Measurements from ENCODE around the gene OGFOD2. TPM values are rescaled to one million over a fixed set of nuclear protein-coding genes. Genes with fewer than 3 reads are reported as not detected.
A peak's percentile ranks its signal among the peaks of the same experiment; 100 is the strongest.

Gene OGFOD2
- total RNA-seq, 1 experiment from 2014 or later: 8.5 TPM

DNA sequence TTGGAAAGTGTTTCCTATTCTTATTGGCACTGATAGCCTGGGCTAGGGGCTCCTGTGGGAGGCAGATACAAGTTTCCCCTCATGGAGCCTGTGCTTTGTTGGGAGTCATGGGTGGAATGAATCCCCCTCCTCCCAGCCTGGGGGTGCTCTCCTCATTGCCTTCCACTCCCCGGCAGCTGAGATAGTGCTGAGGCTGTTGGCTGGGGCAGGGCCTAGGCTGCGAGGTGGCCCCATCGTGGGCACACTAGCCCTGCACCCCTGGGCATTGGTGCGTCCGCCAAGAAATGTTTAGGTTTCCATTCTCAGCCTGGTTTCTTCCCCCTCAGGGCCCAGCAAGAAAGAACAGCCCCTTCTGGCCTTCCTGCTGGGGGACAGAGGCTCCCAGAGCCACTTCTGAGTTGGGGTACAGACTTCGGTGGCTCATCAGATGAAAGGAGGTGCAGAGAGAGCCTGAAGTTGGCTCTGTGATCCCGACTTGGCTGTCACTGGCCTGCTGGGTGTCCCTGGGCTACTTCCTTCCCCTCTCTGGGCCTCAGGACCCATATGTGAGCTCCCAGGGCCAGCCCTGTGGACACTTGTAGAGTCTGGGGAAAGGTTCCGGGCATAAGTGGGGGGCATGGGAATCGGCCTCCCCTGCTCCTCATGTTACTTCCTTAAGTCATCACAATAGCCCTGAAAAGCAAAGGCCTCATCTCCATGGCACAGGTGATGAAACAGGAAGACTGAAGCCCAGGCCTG, 2.8 kb downstream of the OGFOD2 start:
- H3K4me3 ChIP-seq (ENCODE audit: low read length): no peak overlapping the region
- H3K9ac ChIP-seq (ENCODE audit: low read length): no peak overlapping the region
- H4K20me1 ChIP-seq (ENCODE audit: insufficient read depth, low read depth, low read length): peaks cover 13% of the 10 kb centered on the region
- no peaks in the 10 kb centered on the region for H3K27me3 ChIP-seq (ENCODE audit: low read length)
- no peaks in the 10 kb centered on the region for H3K9me2 ChIP-seq (replicated peaks; ENCODE audit: insufficient read depth, low read length)
- H2AFZ ChIP-seq (ENCODE audit: low read length): no peak overlapping the region
- H3K9me3 ChIP-seq (ENCODE audit: low read length): no peaks in the 10 kb centered on the region
- peaks cover 39% of the 10 kb centered on the region for H3K79me2 ChIP-seq (ENCODE audit: low read length)
- H3K27ac ChIP-seq (ENCODE audit: low read length): no peak overlapping the region
- H3K4me2 ChIP-seq (ENCODE audit: low read depth, low read length, poor library complexity, severe bottlenecking): no peak overlapping the region
- peaks cover 11% of the 10 kb centered on the region; the same call in 1 of the 2 replicates for H3K36me3 ChIP-seq (ENCODE audit: insufficient read depth, low read length)
- DNase-seq: no peak
- peaks cover 48% of the 10 kb centered on the region for H3K4me1 ChIP-seq (ENCODE audit: low read length)

DNA sequence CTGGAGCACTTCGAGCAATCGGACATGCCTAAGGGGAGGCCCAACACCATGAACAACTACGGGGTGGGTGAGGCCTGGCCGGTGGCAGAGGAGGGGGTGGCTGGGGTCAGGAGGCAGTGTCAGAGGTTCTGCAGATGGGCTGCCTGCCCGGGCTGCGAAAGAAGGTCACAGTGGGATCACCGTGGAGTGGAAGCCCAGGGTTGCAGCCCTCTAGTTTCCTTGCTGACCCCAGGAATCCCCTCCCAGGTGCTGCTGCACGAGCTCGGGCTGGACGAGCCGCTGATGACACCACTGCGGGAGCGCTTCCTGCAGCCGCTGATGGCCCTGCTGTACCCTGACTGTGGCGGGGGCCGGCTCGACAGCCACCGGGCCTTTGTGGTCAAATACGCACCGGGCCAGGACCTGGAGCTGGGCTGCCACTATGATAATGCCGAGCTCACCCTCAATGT, 3.5 kb downstream of the OGFOD2 start:
- no peak overlapping the region for H2AFZ ChIP-seq (ENCODE audit: low read length)
- peaks cover 19% of the 10 kb centered on the region for H4K20me1 ChIP-seq (ENCODE audit: insufficient read depth, low read depth, low read length)
- no peak for DNase-seq
- H3K9me2 ChIP-seq (replicated peaks; ENCODE audit: insufficient read depth, low read length): no peaks in the 10 kb centered on the region
- H3K27me3 ChIP-seq (ENCODE audit: low read length): no peaks in the 10 kb centered on the region
- H3K27ac ChIP-seq (ENCODE audit: low read length): no peak overlapping the region
- H3K4me2 ChIP-seq (ENCODE audit: low read depth, low read length, poor library complexity, severe bottlenecking): no peak overlapping the region
- H3K9me3 ChIP-seq (ENCODE audit: low read length): no peaks in the 10 kb centered on the region
- H3K36me3 ChIP-seq (ENCODE audit: insufficient read depth, low read length): peaks cover 13% of the 10 kb centered on the region; the same call in 1 of the 2 replicates
- H3K4me3 ChIP-seq (ENCODE audit: low read length): no peak overlapping the region
- H3K79me2 ChIP-seq (ENCODE audit: low read length): peaks cover 39% of the 10 kb centered on the region
- H3K4me1 ChIP-seq (ENCODE audit: low read length): peaks cover 48% of the 10 kb centered on the region
- H3K9ac ChIP-seq (ENCODE audit: low read length): no peak overlapping the region

GRCh38 chr12:122979001-122979907, 4.2 kb downstream of the OGFOD2 start:
- Histone ChIP-seq H3K9me2 (replicated peaks; ENCODE audit: insufficient read depth, low read length) (no peaks in the 10 kb centered on the region), H3K4me1 (ENCODE audit: low read length) (peaks cover 45% of the 10 kb centered on the region), H3K36me3 (ENCODE audit: insufficient read depth, low read length) (peaks cover 13% of the 10 kb centered on the region; the same call in 1 of the 2 replicates), H4K20me1 (ENCODE audit: insufficient read depth, low read depth, low read length) (peaks cover 19% of the 10 kb centered on the region), H3K4me2 (ENCODE audit: low read depth, low read length, poor library complexity, severe bottlenecking) (peak overlapping the region; percentile 80), H3K9me3 (ENCODE audit: low read length) (no peaks in the 10 kb centered on the region), H3K27ac (ENCODE audit: low read length) (peak overlapping the region; percentile 60), H3K4me3 (ENCODE audit: low read length) (peak overlapping the region; percentile 70), H3K79me2 (ENCODE audit: low read length) (peaks cover 39% of the 10 kb centered on the region), H2AFZ (ENCODE audit: low read length) (no peak overlapping the region), H3K27me3 (ENCODE audit: low read length) (no peaks in the 10 kb centered on the region), H3K9ac (ENCODE audit: low read length) (peak overlapping the region; percentile 78)
- DNase-seq: no peak

GRCh38 chr12:122979908-122980182, 4.8 kb downstream of the OGFOD2 start:
- Histone ChIP-seq H3K79me2 (ENCODE audit: low read length) (peaks cover 39% of the 10 kb centered on the region), H3K9me2 (replicated peaks; ENCODE audit: insufficient read depth, low read length) (no peaks in the 10 kb centered on the region), H3K9me3 (ENCODE audit: low read length) (no peaks in the 10 kb centered on the region), H2AFZ (ENCODE audit: low read length) (no peak overlapping the region; the same call in 1 of the 2 replicates), H4K20me1 (ENCODE audit: insufficient read depth, low read depth, low read length) (peaks cover 22% of the 10 kb centered on the region), H3K4me2 (ENCODE audit: low read depth, low read length, poor library complexity, severe bottlenecking) (peak overlapping the region; percentile 80), H3K36me3 (ENCODE audit: insufficient read depth, low read length) (peaks cover 13% of the 10 kb centered on the region; the same call in 1 of the 2 replicates), H3K4me1 (ENCODE audit: low read length) (peaks cover 45% of the 10 kb centered on the region), H3K9ac (ENCODE audit: low read length) (peak overlapping the region; percentile 78), H3K27ac (ENCODE audit: low read length) (peak overlapping the region; percentile 60), H3K4me3 (ENCODE audit: low read length) (peak overlapping the region; percentile 70), H3K27me3 (ENCODE audit: low read length) (no peaks in the 10 kb centered on the region)
- peak; percentile 93 for DNase-seq

DNA sequence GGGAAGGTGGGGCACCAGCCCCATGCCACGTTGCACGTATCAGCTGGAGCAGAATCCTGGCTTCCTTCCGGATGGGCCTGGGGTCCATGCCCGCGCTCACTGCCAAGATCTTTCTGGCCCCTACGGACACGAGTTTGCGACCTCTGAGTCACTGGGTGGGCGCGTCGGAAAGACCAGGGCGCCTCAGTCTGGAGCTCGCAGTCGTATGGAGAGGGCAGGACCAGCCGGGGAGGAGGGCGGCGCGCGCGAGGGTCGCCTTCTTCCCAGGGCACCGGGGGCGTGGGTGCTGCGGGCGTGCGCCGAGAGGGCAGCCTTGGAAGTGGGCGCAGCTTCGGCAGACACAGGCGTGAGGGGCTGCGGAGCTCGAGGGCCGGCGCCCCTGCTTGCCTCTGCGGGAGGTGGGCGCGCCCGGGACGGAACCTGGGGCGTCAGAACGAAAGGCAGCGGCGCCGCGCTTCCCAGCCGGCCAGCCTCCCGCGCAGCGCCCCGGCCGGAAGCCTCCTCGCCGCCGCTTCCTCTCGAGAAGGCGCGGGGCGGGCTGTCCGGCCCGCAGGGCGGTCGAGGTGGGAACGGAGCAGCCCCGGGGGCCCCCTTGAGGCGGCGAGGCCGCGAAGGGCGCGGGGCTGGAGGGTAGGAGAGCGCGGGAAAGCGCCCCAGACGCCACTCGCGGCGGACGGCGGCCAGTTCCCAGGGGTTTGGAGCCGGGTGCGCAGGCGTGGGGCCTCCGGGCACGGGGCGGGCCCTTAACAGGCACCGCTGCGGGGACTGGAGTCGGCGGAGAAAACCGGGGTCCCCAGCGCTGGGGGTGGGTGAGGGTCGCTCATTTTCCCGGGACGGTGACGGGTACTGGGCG, 5.4 kb downstream of the OGFOD2 start, which contains the start of gene ARL6IP4:
Gene ARL6IP4, plus strand, starts transcription at position 499 of the 853 bp plus-strand sequence. CDS start 459 bp downstream, outside the sequence.
- Histone ChIP-seq H3K79me2 (ENCODE audit: low read length) (peaks cover 38% of the 10 kb centered on the region), H3K36me3 (ENCODE audit: insufficient read depth, low read length) (peaks cover 13% of the 10 kb centered on the region; the same call in 1 of the 2 replicates), H3K27ac (ENCODE audit: low read length) (peak within 1 kb of the TSS; percentile 60), H3K4me3 (ENCODE audit: low read length) (peak within 1 kb of the TSS; percentile 70), H3K9me2 (replicated peaks; ENCODE audit: insufficient read depth, low read length) (no peaks in the 10 kb centered on the region), H3K4me1 (ENCODE audit: low read length) (peaks cover 45% of the 10 kb centered on the region), H4K20me1 (ENCODE audit: insufficient read depth, low read depth, low read length) (peaks cover 22% of the 10 kb centered on the region), H3K9me3 (ENCODE audit: low read length) (no peaks in the 10 kb centered on the region), H2AFZ (ENCODE audit: low read length) (no peak within 1 kb of the TSS; the same call in 1 of the 2 replicates), H3K27me3 (ENCODE audit: low read length) (no peaks in the 10 kb centered on the region), H3K4me2 (ENCODE audit: low read depth, low read length, poor library complexity, severe bottlenecking) (peak within 1 kb of the TSS; percentile 80), H3K9ac (ENCODE audit: low read length) (peak within 1 kb of the TSS; percentile 78)
- peak; percentile 88 for DNase-seq

DNA sequence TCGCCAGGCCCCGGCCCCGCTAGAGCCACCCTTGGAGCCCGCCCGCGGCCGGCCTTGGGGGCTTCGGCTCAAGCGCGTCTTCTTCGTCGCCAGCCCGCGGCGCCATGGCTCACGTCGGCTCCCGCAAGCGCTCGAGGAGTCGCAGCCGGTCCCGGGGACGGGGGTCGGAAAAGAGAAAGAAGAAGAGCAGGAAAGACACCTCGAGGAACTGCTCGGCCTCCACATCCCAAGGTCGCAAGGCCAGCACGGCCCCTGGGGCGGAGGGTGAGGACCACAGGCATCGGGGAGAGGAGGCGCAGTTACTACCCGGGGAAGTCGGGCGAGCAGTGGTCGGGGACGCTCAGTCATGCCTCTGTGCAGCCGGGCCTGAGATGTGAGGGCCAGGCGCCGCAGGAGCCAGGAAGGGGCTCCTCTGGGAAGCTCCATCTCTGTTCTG, 6.0 kb downstream of the OGFOD2 start:
- H3K9me3 ChIP-seq (ENCODE audit: low read length): no peaks in the 10 kb centered on the region
- peaks cover 22% of the 10 kb centered on the region for H4K20me1 ChIP-seq (ENCODE audit: insufficient read depth, low read depth, low read length)
- DNase-seq: peak; percentile 68
- peak overlapping the region; percentile 78 for H3K9ac ChIP-seq (ENCODE audit: low read length)
- no peaks in the 10 kb centered on the region for H3K27me3 ChIP-seq (ENCODE audit: low read length)
- no peaks in the 10 kb centered on the region for H3K9me2 ChIP-seq (replicated peaks; ENCODE audit: insufficient read depth, low read length)
- peaks cover 13% of the 10 kb centered on the region; the same call in 1 of the 2 replicates for H3K36me3 ChIP-seq (ENCODE audit: insufficient read depth, low read length)
- H3K4me3 ChIP-seq (ENCODE audit: low read length): peak overlapping the region; percentile 70
- peaks cover 31% of the 10 kb centered on the region for H3K79me2 ChIP-seq (ENCODE audit: low read length)
- H2AFZ ChIP-seq (ENCODE audit: low read length): no peak overlapping the region
- H3K4me2 ChIP-seq (ENCODE audit: low read depth, low read length, poor library complexity, severe bottlenecking): peak overlapping the region; percentile 80
- peak overlapping the region; percentile 49 for H3K27ac ChIP-seq (ENCODE audit: low read length)
- H3K4me1 ChIP-seq (ENCODE audit: low read length): peaks cover 41% of the 10 kb centered on the region

DNA sequence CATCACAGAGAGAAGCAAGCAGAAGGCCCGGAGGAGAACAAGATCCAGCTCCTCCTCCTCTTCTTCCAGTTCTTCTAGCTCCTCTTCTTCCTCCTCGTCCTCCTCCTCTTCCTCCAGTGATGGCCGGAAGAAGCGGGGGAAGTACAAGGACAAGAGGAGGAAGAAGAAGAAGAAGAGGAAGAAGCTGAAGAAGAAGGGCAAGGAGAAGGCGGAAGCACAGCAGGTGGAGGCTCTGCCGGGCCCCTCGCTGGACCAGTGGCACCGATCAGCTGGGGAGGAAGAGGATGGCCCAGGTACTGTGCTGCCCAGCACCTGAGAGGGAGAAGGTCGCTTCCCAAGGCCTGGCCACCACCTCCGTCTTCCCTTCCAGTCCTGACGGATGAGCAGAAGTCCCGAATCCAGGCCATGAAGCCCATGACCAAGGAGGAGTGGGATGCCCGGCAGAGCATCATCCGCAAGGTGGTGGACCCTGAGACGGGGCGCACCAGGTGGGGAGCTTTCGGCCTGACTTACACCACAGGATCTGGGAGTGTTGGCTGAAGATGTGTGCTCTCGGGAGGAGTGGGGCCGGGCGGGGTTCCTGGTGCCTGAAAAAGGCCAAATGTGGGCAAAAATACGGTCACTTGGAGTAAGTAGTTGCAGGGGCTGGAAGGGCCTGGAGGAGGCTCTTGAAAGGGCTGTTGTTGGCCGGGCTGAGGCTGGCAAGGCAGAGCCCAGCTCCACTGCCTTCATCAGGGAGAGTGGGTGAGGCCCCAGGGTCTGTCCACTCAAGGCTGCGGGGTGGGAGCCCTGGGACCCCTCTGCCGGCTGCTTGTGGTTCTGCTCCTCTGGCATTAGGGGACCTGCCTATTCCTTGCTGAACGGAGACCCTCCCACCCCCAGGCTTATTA, 6.8 kb downstream of the OGFOD2 start:
- Histone ChIP-seq H3K79me2 (ENCODE audit: low read length) (peaks cover 23% of the 10 kb centered on the region), H2AFZ (ENCODE audit: low read length) (no peak overlapping the region), H3K4me3 (ENCODE audit: low read length) (peak overlapping the region; percentile 70), H3K4me1 (ENCODE audit: low read length) (peaks cover 33% of the 10 kb centered on the region), H3K9me3 (ENCODE audit: low read length) (no peaks in the 10 kb centered on the region), H3K36me3 (ENCODE audit: insufficient read depth, low read length) (peaks cover 13% of the 10 kb centered on the region; the same call in 1 of the 2 replicates), H4K20me1 (ENCODE audit: insufficient read depth, low read depth, low read length) (peaks cover 22% of the 10 kb centered on the region), H3K9me2 (replicated peaks; ENCODE audit: insufficient read depth, low read length) (no peaks in the 10 kb centered on the region), H3K9ac (ENCODE audit: low read length) (peak overlapping the region; percentile 78), H3K4me2 (ENCODE audit: low read depth, low read length, poor library complexity, severe bottlenecking) (peak overlapping the region; percentile 80), H3K27me3 (ENCODE audit: low read length) (no peaks in the 10 kb centered on the region), H3K27ac (ENCODE audit: low read length) (peak overlapping the region; percentile 49; the same call in 1 of the 2 replicates)
- peak; percentile 60 for DNase-seq
